Mesendoderm (in vitro differentiated cells): ENCODE results near the gene KASH5.
A peak's percentile ranks its signal among the peaks of the same experiment; 100 is the strongest.

Experiments
- DNase-seq: peaks from one replicate; pipeline ENCODE4 v3.0.0; 2013
- H2AK5ac ChIP-seq: 2 replicates; pipeline ENCODE4 v1.6.1; 2013; ENCODE audit warnings: low read length, inconsistent platforms
- H2BK120ac ChIP-seq: 2 replicates; pipeline ENCODE4 v1.6.1; 2013; ENCODE audit warnings: low read depth, mild to moderate bottlenecking, low read length, moderate library complexity, mixed read lengths
- H2BK15ac ChIP-seq: replicated peaks from 2 replicates; pipeline ENCODE4 v1.6.1; 2013; ENCODE audit warnings: low read depth, mild to moderate bottlenecking, moderate library complexity
- H2BK5ac ChIP-seq: 2 replicates; pipeline ENCODE4 v1.6.1; 2013; ENCODE audit warnings: low read length, inconsistent platforms
- H3K18ac ChIP-seq: 2 replicates; pipeline ENCODE4 v1.6.1; 2013; ENCODE audit warnings: mild to moderate bottlenecking, low read length, mixed read lengths
- H3K23ac ChIP-seq: one replicate; pipeline ENCODE4 v1.6.1; 2013; ENCODE audit warnings: low read length
- H3K27ac ChIP-seq: 2 replicates; pipeline ENCODE4 v1.5.1; 2013; ENCODE audit warnings: low read depth, mild to moderate bottlenecking, inconsistent platforms, low read length, moderate library complexity
- H3K27me3 ChIP-seq: 2 replicates; pipeline ENCODE4 v1.6.1; 2013; ENCODE audit warnings: low read length, control low read depth, mild to moderate bottlenecking, inconsistent platforms; ENCODE audit not compliant: insufficient read depth, poor library complexity
- H3K36me3 ChIP-seq: 2 replicates; pipeline ENCODE4 v1.6.1; 2013; ENCODE audit warnings: low read length, inconsistent platforms; ENCODE audit not compliant: control insufficient read depth, insufficient read depth
- H3K4ac ChIP-seq: one replicate; pipeline ENCODE4 v1.6.1; 2013; ENCODE audit warnings: low read depth, mild to moderate bottlenecking, low read length, moderate library complexity
- H3K4me1 ChIP-seq: 2 replicates; pipeline ENCODE4 v1.6.1; 2013; ENCODE audit warnings: low read depth, low read length, inconsistent platforms; ENCODE audit not compliant: control insufficient read depth
- H3K4me2 ChIP-seq: 2 replicates; pipeline ENCODE4 v1.6.1; 2013; ENCODE audit warnings: low read length
- H3K4me3 ChIP-seq: 2 replicates; pipeline ENCODE4 v1.5.1; 2013; ENCODE audit warnings: mild to moderate bottlenecking, low read length
- H3K56ac ChIP-seq: one replicate; pipeline ENCODE4 v1.6.1; 2013; ENCODE audit warnings: low read length
- H3K79me1 ChIP-seq: 2 replicates; pipeline ENCODE4 v1.6.1; 2013; ENCODE audit warnings: low read length, inconsistent platforms
- H3K79me2 ChIP-seq: 2 replicates; pipeline ENCODE4 v1.6.1; 2013; ENCODE audit warnings: mild to moderate bottlenecking, low read length; ENCODE audit not compliant: control insufficient read depth, insufficient read depth
- H3K9ac ChIP-seq: 2 replicates; pipeline ENCODE4 v1.6.1; 2013; ENCODE audit warnings: low read length, inconsistent platforms
- H4K5ac ChIP-seq: one replicate; pipeline ENCODE4 v1.6.1; 2013; ENCODE audit warnings: low read length
- H4K8ac ChIP-seq: one replicate; pipeline ENCODE4 v1.6.1; 2013; ENCODE audit warnings: low read depth, mild to moderate bottlenecking, control low read depth, low read length, moderate library complexity
- WGBS: extraction: QIAGEN DNeasy Blood & Tissue Kit; methylation state at CpG from one replicate; pipeline ENCODE4 v1.1.7; 2013; ENCODE audit warnings: low lambda C conversion rate, missing lambda C conversion rate; ENCODE audit not compliant: insufficient coverage; ENCODE audit errors: extremely low coverage; 5-methylcytosine and 5-hydroxymethylcytosine counted together

Gene KASH5

GRCh38 chr19:49413348-49413747, 25.3 kb downstream of the KASH5 start:
- no peaks in the 10 kb centered on the region for H3K79me1 ChIP-seq
- peaks cover 4% of the 10 kb centered on the region for H3K4me1 ChIP-seq
- H3K4me2 ChIP-seq = no peak overlapping the region
- H2AK5ac ChIP-seq = no peak overlapping the region
- H2BK120ac ChIP-seq = no peak overlapping the region
- H2BK15ac ChIP-seq = no peak overlapping the region
- no peaks in the 10 kb centered on the region for H3K36me3 ChIP-seq
- H3K27ac ChIP-seq = peak overlapping the region; percentile 1
- peak; percentile 63 for DNase-seq
- peak overlapping the region; percentile 17 for H3K9ac ChIP-seq
- no peak overlapping the region for H4K5ac ChIP-seq
- no peak overlapping the region for H4K8ac ChIP-seq
- no peak overlapping the region for H3K4ac ChIP-seq
- no peak overlapping the region for H3K4me3 ChIP-seq
- H3K23ac ChIP-seq = no peak overlapping the region
- H3K27me3 ChIP-seq = no peaks in the 10 kb centered on the region
- WGBS = no CpG with 5 or more reads among the region's 9 CpGs
- no peak overlapping the region for H2BK5ac ChIP-seq
- H3K18ac ChIP-seq = no peak overlapping the region
- H3K56ac ChIP-seq = peak overlapping the region; percentile 63
- H3K79me2 ChIP-seq = no peaks in the 10 kb centered on the region

GRCh38 chr19:49414256-49414655, 26.2 kb downstream of the KASH5 start:
- Histone ChIP-seq H2BK120ac (no peak overlapping the region), H2BK15ac (no peak overlapping the region), H3K18ac (no peak overlapping the region), H3K4ac (no peak overlapping the region), H3K56ac (no peak overlapping the region), H3K4me2 (no peak overlapping the region), H3K9ac (no peak overlapping the region), H3K79me2 (no peaks in the 10 kb centered on the region), H3K36me3 (no peaks in the 10 kb centered on the region), H2AK5ac (no peak overlapping the region), H2BK5ac (no peak overlapping the region), H3K79me1 (no peaks in the 10 kb centered on the region), H3K4me3 (no peak overlapping the region), H3K27ac (no peak overlapping the region), H3K23ac (no peak overlapping the region), H4K8ac (no peak overlapping the region), H4K5ac (no peak overlapping the region), H3K27me3 (no peaks in the 10 kb centered on the region), H3K4me1 (peaks cover 4% of the 10 kb centered on the region)
- no CpG with 5 or more reads among the region's 3 CpGs for WGBS
- no peak for DNase-seq

GRCh38 chr19:49415102-49415809, 27.2 kb downstream of the KASH5 start:
- H3K9ac ChIP-seq = no peak overlapping the region
- no peak for DNase-seq
- no peaks in the 10 kb centered on the region for H3K27me3 ChIP-seq
- H3K18ac ChIP-seq = no peak overlapping the region
- H3K36me3 ChIP-seq = no peaks in the 10 kb centered on the region
- WGBS = no CpG with 5 or more reads among the region's 15 CpGs
- H3K79me2 ChIP-seq = no peaks in the 10 kb centered on the region
- no peaks in the 10 kb centered on the region for H3K79me1 ChIP-seq
- H2BK15ac ChIP-seq = no peak overlapping the region
- H3K27ac ChIP-seq = no peak overlapping the region
- no peak overlapping the region for H3K4me2 ChIP-seq
- H4K5ac ChIP-seq = no peak overlapping the region
- no peak overlapping the region for H2BK5ac ChIP-seq
- no peak overlapping the region for H3K4ac ChIP-seq
- no peak overlapping the region for H4K8ac ChIP-seq
- no peak overlapping the region for H2BK120ac ChIP-seq
- no peak overlapping the region for H2AK5ac ChIP-seq
- H3K4me1 ChIP-seq = peaks cover 4% of the 10 kb centered on the region
- H3K56ac ChIP-seq = no peak overlapping the region
- peak overlapping the region; percentile 24 for H3K23ac ChIP-seq
- H3K4me3 ChIP-seq = no peak overlapping the region

- no peak overlapping the region for H2BK15ac ChIP-seq
- no peak overlapping the region for H3K4me2 ChIP-seq
- H3K4me3 ChIP-seq = no peak overlapping the region
- H3K79me1 ChIP-seq = no peaks in the 10 kb centered on the region
- H2BK5ac ChIP-seq = no peak overlapping the region
- no peak overlapping the region for H3K9ac ChIP-seq
- no peak overlapping the region for H3K18ac ChIP-seq
- no peak overlapping the region for H3K27ac ChIP-seq
- H4K5ac ChIP-seq = no peak overlapping the region
- H3K27me3 ChIP-seq = no peaks in the 10 kb centered on the region
- no peaks in the 10 kb centered on the region for H3K36me3 ChIP-seq
- no peak for DNase-seq
- no peak overlapping the region for H3K4ac ChIP-seq
- WGBS = no CpG with 5 or more reads among the region's 2 CpGs
- no peak overlapping the region for H2AK5ac ChIP-seq
- no peak overlapping the region for H2BK120ac ChIP-seq
- no peaks in the 10 kb centered on the region for H3K79me2 ChIP-seq
- no peak overlapping the region for H4K8ac ChIP-seq
- H3K23ac ChIP-seq = no peak overlapping the region
- peaks cover 4% of the 10 kb centered on the region for H3K4me1 ChIP-seq
- no peak overlapping the region for H3K56ac ChIP-seq
Observed at GRCh38 chr19:49415810-49416200, 27.8 kb downstream of the KASH5 start.

GRCh38 chr19:49417088-49417487, 29.0 kb downstream of the KASH5 start:
- WGBS = no CpG with 5 or more reads among the region's 7 CpGs
- no peak overlapping the region for H4K8ac ChIP-seq
- H2BK5ac ChIP-seq = no peak overlapping the region
- H2AK5ac ChIP-seq = no peak overlapping the region
- no peak overlapping the region for H2BK15ac ChIP-seq
- no peak overlapping the region for H2BK120ac ChIP-seq
- no peak overlapping the region for H4K5ac ChIP-seq
- H3K27me3 ChIP-seq = peaks cover 7% of the 10 kb centered on the region
- H3K4me3 ChIP-seq = no peak overlapping the region
- no peak overlapping the region for H3K18ac ChIP-seq
- H3K56ac ChIP-seq = no peak overlapping the region
- H3K4ac ChIP-seq = no peak overlapping the region
- DNase-seq = no peak
- H3K23ac ChIP-seq = no peak overlapping the region
- H3K27ac ChIP-seq = no peak overlapping the region
- H3K4me2 ChIP-seq = no peak overlapping the region
- no peaks in the 10 kb centered on the region for H3K79me2 ChIP-seq
- H3K4me1 ChIP-seq = peaks cover 4% of the 10 kb centered on the region
- no peaks in the 10 kb centered on the region for H3K36me3 ChIP-seq
- H3K9ac ChIP-seq = no peak overlapping the region
- H3K79me1 ChIP-seq = no peaks in the 10 kb centered on the region

- no peaks in the 10 kb centered on the region for H3K79me1 ChIP-seq
- H2BK15ac ChIP-seq = no peak overlapping the region
- no peak overlapping the region for H3K4me2 ChIP-seq
- no peak overlapping the region for H3K23ac ChIP-seq
- no peak overlapping the region for H2BK120ac ChIP-seq
- H2BK5ac ChIP-seq = no peak overlapping the region
- no peak overlapping the region for H3K9ac ChIP-seq
- H3K27me3 ChIP-seq = peaks cover 22% of the 10 kb centered on the region
- no peak overlapping the region for H3K27ac ChIP-seq
- no CpG with 5 or more reads among the region's 5 CpGs for WGBS
- DNase-seq = no peak
- H3K56ac ChIP-seq = no peak overlapping the region
- no peaks in the 10 kb centered on the region for H3K4me1 ChIP-seq
- no peak overlapping the region for H4K8ac ChIP-seq
- no peaks in the 10 kb centered on the region for H3K36me3 ChIP-seq
- H3K4ac ChIP-seq = no peak overlapping the region
- H2AK5ac ChIP-seq = no peak overlapping the region
- no peak overlapping the region for H3K4me3 ChIP-seq
- H4K5ac ChIP-seq = no peak overlapping the region
- H3K79me2 ChIP-seq = no peaks in the 10 kb centered on the region
- no peak overlapping the region for H3K18ac ChIP-seq
Observed at GRCh38 chr19:49418511-49418910, 30.5 kb downstream of the KASH5 start.
